ENCODE data around the gene EIF4E1B. TPM values are rescaled to one million over a fixed set of nuclear protein-coding genes. Genes with fewer than 3 reads are reported as not detected.

The EIF4E1B gene
- total and polyA plus RNA-seq, 12 donors, result not detected

GRCh38 chr5:176628406-176629228 lies 1.9 kb upstream of the EIF4E1B start:
- H3K27me3 ChIP-seq, result peaks cover 10 to 100% (median 97%) of the 10 kb centered on the region in 7 donors
- H3K9me3 ChIP-seq, result no peaks in the 10 kb centered on the region
- no peak overlapping the region for H3K4me3 ChIP-seq
- no peak for DNase-seq
- no peak for TF ChIP-seq CTCF (IDR thresholded peaks at IDR 0.05)
- intact Hi-C loops (cut with DNase I), result loop anchor here in 1 of 10 donors (5.0 kb wide), 1 partner anchor 51 kb away; no protein-coding TSS in a partner anchor
- H3K4me1 ChIP-seq, result peaks cover 7 to 18% (median 13%) of the 10 kb centered on the region in 9 donors
- no peaks in the 10 kb centered on the region for H3K36me3 ChIP-seq
- no peak for ATAC-seq
- 53 to 56% methylated on average over 13 of the region's 13 CpGs for WGBS, 2 donors
- H3K27ac ChIP-seq, result no peak overlapping the region

- no peak for TF ChIP-seq CTCF (IDR thresholded peaks at IDR 0.05)
- H3K9me3 ChIP-seq, result no peaks in the 10 kb centered on the region
- 5 to 8% methylated on average over 34 of the region's 34 CpGs for WGBS, 2 donors
- H3K27ac ChIP-seq, result no peak overlapping the region
- peaks cover 10 to 99% (median 97%) of the 10 kb centered on the region in 7 donors for H3K27me3 ChIP-seq
- intact Hi-C loops (cut with DNase I), result loop anchor here in 1 of 10 donors (5.0 kb wide), 1 partner anchor 52 kb away; no protein-coding TSS in a partner anchor
- H3K36me3 ChIP-seq, result no peaks in the 10 kb centered on the region
- H3K4me3 ChIP-seq, result peak overlapping the region in 2 of 10 donors; percentile 30 to 47
- DNase-seq (no peak), ATAC-seq (peak in 1 of 8 donors; percentile 31)
- H3K4me1 ChIP-seq, result peaks cover 7 to 18% (median 13%) of the 10 kb centered on the region in 9 donors
These were observed 1.1 kb upstream of the EIF4E1B start for GRCh38 chr5:176629317-176629852.

- Histone ChIP-seq H3K36me3 (no peaks in the 10 kb centered on the region), H3K4me3 (peak overlapping the region in 9 of 10 donors; percentile 25 to 52 (median 45)), H3K4me1 (peaks cover 7 to 18% (median 13%) of the 10 kb centered on the region in 9 donors), H3K27ac (no peak overlapping the region), H3K27me3 (peaks cover 10 to 98% (median 93%) of the 10 kb centered on the region in 7 donors), H3K9me3 (no peaks in the 10 kb centered on the region)
- intact Hi-C loops (cut with DNase I), result loop anchor here in 1 of 10 donors (10.0 kb wide), 1 partner anchor 56 kb away; no protein-coding TSS in a partner anchor
- DNase-seq (no peak), ATAC-seq (peak in 2 of 8 donors; percentile 8 to 29)
- 7% methylated on average over 20 of the region's 20 CpGs for WGBS, 2 donors
- no peak for TF ChIP-seq CTCF (IDR thresholded peaks at IDR 0.05)
These were observed 277 bp downstream of the EIF4E1B start for GRCh38 chr5:176630681-176631222.

Measured in heart right ventricle (tissue), 16 donors.